HL-60 (cell line): ENCODE data around the gene GAK.

Experiments used
- DNase-seq, 2 experiments: peaks; one replicate each; pipeline ENCODE4 v3.0.0-alpha.2; 2010 to 2020; ENCODE audit warnings: low read depth in 1 of 2, low spot score in 1 of 2
- H3K27ac ChIP-seq: fragments of 250-450 bp; sonication (Bioruptor Pico); replicated peaks from 2 replicates; pipeline ENCODE4 v1.5.1; 2020; ENCODE audit warnings: mild to moderate bottlenecking, moderate library complexity
- H3K27me3 ChIP-seq: fragments of 250-450 bp; sonication (Bioruptor Pico); 2 replicates; pipeline ENCODE4 v1.5.1; 2021; ENCODE audit warnings: mild to moderate bottlenecking, moderate library complexity; ENCODE audit not compliant: insufficient read depth, poor library complexity, severe bottlenecking
- H3K4me3 ChIP-seq: replicated peaks from 2 replicates; pipeline ENCODE4 v1.5.1; 2011; ENCODE audit warnings: mild to moderate bottlenecking, control low read depth, low read length; ENCODE audit not compliant: insufficient read depth
- GABPA ChIP-seq: IDR thresholded peaks from 2 replicates; pipeline ENCODE4 v1.6.1; 2012; ENCODE audit warnings: low read depth
- POLR2AphosphoS5 ChIP-seq: IDR thresholded peaks from 2 replicates; pipeline ENCODE4 v1.6.1; 2012; ENCODE audit warnings: low read depth
- SPI1 ChIP-seq: IDR thresholded peaks from 2 replicates; pipeline ENCODE4 v1.6.1; 2012; ENCODE audit warnings: low read depth, mild to moderate bottlenecking, borderline replicate concordance
- TF ChIP-seq, protein P1 (sequence below): IDR thresholded peaks from one replicate; pipeline ENCODE4 v1.5.1; 2011; ENCODE audit warnings: low read length, control low read depth, inconsistent platforms; ENCODE audit not compliant: insufficient read depth
- TF ChIP-seq, protein P2 (sequence below): IDR thresholded peaks from 2 replicates; pipeline ENCODE4 v1.6.1; 2012; ENCODE audit warnings: low read depth; ENCODE audit not compliant: insufficient replicate concordance

GAK gene

DNA sequence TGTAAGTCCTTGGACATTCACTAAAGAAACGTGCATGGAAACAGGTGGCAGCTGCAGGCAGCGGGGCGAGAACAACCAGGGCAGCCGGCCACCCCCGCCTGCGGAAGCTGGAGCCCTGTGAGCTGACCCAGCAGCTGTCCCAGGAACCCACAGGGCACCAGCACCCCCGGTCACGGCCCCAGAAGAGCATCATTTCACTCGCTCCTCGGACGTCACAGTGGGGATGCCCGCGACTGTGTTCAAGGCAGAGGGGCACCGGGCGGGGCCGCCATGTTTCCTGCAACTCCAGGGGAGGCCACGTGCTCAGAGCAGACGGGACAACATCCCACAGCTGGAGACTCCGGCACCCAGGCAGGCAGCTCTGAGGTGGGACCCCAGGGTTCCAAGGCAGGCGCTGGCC lies 61.2 kb downstream of the GAK start:
- no peak for DNase-seq
- Histone ChIP-seq H3K4me3 (no peak overlapping the region), H3K27me3 (no peaks in the 10 kb centered on the region), H3K27ac (no peak overlapping the region)
- TF ChIP-seq POLR2AphosphoS5 (no peak), GABPA (no peak), SPI1 (no peak)
- TF ChIP-seq, protein P1, sequence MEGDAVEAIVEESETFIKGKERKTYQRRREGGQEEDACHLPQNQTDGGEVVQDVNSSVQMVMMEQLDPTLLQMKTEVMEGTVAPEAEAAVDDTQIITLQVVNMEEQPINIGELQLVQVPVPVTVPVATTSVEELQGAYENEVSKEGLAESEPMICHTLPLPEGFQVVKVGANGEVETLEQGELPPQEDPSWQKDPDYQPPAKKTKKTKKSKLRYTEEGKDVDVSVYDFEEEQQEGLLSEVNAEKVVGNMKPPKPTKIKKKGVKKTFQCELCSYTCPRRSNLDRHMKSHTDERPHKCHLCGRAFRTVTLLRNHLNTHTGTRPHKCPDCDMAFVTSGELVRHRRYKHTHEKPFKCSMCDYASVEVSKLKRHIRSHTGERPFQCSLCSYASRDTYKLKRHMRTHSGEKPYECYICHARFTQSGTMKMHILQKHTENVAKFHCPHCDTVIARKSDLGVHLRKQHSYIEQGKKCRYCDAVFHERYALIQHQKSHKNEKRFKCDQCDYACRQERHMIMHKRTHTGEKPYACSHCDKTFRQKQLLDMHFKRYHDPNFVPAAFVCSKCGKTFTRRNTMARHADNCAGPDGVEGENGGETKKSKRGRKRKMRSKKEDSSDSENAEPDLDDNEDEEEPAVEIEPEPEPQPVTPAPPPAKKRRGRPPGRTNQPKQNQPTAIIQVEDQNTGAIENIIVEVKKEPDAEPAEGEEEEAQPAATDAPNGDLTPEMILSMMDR = no peak
- TF ChIP-seq, protein P2, sequence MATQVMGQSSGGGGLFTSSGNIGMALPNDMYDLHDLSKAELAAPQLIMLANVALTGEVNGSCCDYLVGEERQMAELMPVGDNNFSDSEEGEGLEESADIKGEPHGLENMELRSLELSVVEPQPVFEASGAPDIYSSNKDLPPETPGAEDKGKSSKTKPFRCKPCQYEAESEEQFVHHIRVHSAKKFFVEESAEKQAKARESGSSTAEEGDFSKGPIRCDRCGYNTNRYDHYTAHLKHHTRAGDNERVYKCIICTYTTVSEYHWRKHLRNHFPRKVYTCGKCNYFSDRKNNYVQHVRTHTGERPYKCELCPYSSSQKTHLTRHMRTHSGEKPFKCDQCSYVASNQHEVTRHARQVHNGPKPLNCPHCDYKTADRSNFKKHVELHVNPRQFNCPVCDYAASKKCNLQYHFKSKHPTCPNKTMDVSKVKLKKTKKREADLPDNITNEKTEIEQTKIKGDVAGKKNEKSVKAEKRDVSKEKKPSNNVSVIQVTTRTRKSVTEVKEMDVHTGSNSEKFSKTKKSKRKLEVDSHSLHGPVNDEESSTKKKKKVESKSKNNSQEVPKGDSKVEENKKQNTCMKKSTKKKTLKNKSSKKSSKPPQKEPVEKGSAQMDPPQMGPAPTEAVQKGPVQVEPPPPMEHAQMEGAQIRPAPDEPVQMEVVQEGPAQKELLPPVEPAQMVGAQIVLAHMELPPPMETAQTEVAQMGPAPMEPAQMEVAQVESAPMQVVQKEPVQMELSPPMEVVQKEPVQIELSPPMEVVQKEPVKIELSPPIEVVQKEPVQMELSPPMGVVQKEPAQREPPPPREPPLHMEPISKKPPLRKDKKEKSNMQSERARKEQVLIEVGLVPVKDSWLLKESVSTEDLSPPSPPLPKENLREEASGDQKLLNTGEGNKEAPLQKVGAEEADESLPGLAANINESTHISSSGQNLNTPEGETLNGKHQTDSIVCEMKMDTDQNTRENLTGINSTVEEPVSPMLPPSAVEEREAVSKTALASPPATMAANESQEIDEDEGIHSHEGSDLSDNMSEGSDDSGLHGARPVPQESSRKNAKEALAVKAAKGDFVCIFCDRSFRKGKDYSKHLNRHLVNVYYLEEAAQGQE = no peak

DNA sequence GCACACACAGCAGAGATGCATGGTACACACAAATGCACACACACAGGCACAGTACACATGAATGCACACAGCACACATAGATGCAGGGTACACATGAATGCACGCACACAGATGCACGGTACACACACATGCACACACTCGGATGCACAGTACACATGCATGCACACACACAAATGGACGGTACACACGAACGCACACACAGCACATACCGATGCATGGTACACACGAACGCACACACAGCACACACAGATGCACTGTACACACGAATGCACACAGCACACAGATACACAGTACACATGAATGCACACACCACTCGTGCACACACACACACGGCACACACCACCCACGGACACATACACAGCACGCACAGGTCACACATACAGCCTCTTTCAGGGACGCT lies 62.3 kb downstream of the GAK start:
- TF ChIP-seq, protein P1 = no peak
- TF ChIP-seq SPI1 (no peak), GABPA (no peak), POLR2AphosphoS5 (no peak)
- TF ChIP-seq, protein P2 = no peak
- Histone ChIP-seq H3K27me3 (no peaks in the 10 kb centered on the region), H3K27ac (no peak overlapping the region), H3K4me3 (no peak overlapping the region)
- no peak for DNase-seq

DNA sequence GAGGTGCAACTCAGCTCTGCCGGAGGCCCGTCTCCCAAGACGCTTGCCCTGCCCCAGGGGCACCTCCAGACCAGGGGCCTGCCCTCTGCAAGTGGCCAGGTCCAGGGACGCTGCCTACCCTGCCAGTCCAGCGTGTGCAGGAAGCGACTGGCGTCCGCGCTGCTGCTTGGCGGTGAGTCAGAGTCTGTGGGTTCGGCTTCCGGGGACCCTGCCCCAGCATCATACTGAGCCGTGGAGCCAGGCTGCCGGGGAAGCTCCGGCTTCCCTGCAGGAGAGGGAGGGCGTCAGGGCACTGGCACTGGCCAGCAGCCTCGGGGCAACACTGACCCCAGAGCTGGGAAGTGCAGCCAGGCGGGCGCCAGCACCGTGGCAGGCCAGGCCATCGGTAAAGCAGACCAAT lies 63.7 kb downstream of the GAK start:
- no peak for DNase-seq
- Histone ChIP-seq H3K4me3 (no peak overlapping the region), H3K27ac (no peak overlapping the region), H3K27me3 (no peaks in the 10 kb centered on the region)
- TF ChIP-seq POLR2AphosphoS5 (no peak), GABPA (no peak), SPI1 (no peak)
- TF ChIP-seq, protein P1 = no peak
- TF ChIP-seq, protein P2 = no peak
